HepG2 (cell line): ENCODE results near the gene AHRR. TPM values are rescaled to one million over a fixed set of nuclear protein-coding genes. Genes with fewer than 3 reads are reported as not detected.

ENCODE experiments used
- ATAC-seq: fragments of 200-7000 bp; cut with Tn5 transposase; 3 replicates; pipeline ENCODE4 v1.9.1; 2020; ENCODE audit warnings: mild to moderate bottlenecking, moderate library complexity
- BruUV-seq: library from RNA; stranded (reverse); fragments of 400-500 nt; replicated peaks from 2 replicates; lab custom pipeline; 2021; lab: Mats Ljungman, UMichigan
- CTCF ChIA-PET: fragments of 300-600 bp; formaldehyde crosslinking; extraction: SDS; loops from one replicate; lab custom pipeline; 2021; ENCODE audit warnings: low total read pairs, inconsistent platforms, low intra/inter-chr PET ratio; lab: Yijun Ruan, JAX
- POLR2A ChIA-PET: fragments of 350-600 bp; sonication (Branson Sonifier 250); formaldehyde crosslinking; loops from one replicate; lab custom pipeline; 2020; ENCODE audit warnings: antibody characterized with exemption, inconsistent platforms; lab: Yijun Ruan, JAX
- DNase-seq: peaks from one replicate; pipeline ENCODE4 v3.0.0-alpha.2; 2015; ENCODE audit warnings: low spot score
- FAIRE-seq: peaks from 3 replicates; lab custom pipeline; 2011; peaks lifted over from hg19 to GRCh38; lab: Jason Lieb, UNC
- H2AFZ ChIP-seq: one replicate; pipeline ENCODE4 v1.6.1; 2011; ENCODE audit warnings: low read length, inconsistent platforms
- H3K27ac ChIP-seq: fragments of 300-600 bp; 3 replicates; pipeline ENCODE4 v1.8.0; 2011; ENCODE audit warnings: mixed run types, mild to moderate bottlenecking, mixed read lengths, low read length, inconsistent platforms; ENCODE audit not compliant: insufficient read depth; ENCODE audit errors: extremely low read length
- H3K27me3 ChIP-seq, 2 experiments: fragments of 200-600 bp in 1 of 2; 2 replicates in 1 of 2; 3 replicates in 1 of 2; pipeline versions ENCODE4 v1.6.0 to v1.8.0; 2011; ENCODE audit warnings: low read length in 2 of 2, mild to moderate bottlenecking in 2 of 2, moderate library complexity in 2 of 2, inconsistent platforms in 1 of 2; ENCODE audit not compliant: insufficient read depth in 2 of 2, control insufficient read depth in 1 of 2
- H3K36me3 ChIP-seq, 2 experiments: fragments of 200-600 bp in 1 of 2; replicated peaks in 1 of 2; 2 replicates in 1 of 2; 3 replicates in 1 of 2; pipeline versions ENCODE4 v1.5.1 to v1.8.0; 2011; ENCODE audit warnings: low read length in 2 of 2, inconsistent platforms in 1 of 2; ENCODE audit not compliant: insufficient read depth in 2 of 2, control insufficient read depth in 1 of 2
- H3K4me1 ChIP-seq: 2 replicates; pipeline ENCODE4 v1.5.1; 2012; ENCODE audit warnings: low read length, inconsistent platforms; ENCODE audit not compliant: insufficient read depth
- H3K4me2 ChIP-seq: 2 replicates; pipeline ENCODE4 v1.6.0; 2011; ENCODE audit warnings: low read depth, low read length, inconsistent platforms
- H3K4me3 ChIP-seq, 3 experiments: fragments of 200-600 bp in 1 of 3; sonication (generic), shearing (Covaris generic) in 1 of 3; replicated peaks in 1 of 3; 2 replicates each; pipeline ENCODE4 v1.5.1; 2011 to 2016; ENCODE audit warnings: low read length in 3 of 3, inconsistent platforms in 2 of 3, low read depth in 2 of 3, mild to moderate bottlenecking in 2 of 3, control low read depth in 1 of 3, mixed read lengths in 1 of 3; ENCODE audit not compliant: insufficient read depth in 1 of 3
- H3K79me2 ChIP-seq: one replicate; pipeline ENCODE4 v1.6.1; 2011; ENCODE audit warnings: low read length, inconsistent platforms; ENCODE audit not compliant: insufficient read depth
- H3K9ac ChIP-seq: 2 replicates; pipeline ENCODE4 v1.6.0; 2011; ENCODE audit warnings: mild to moderate bottlenecking, low read depth, low read length, inconsistent platforms; ENCODE audit not compliant: insufficient read depth
- H3K9me3 ChIP-seq: 2 replicates; pipeline ENCODE4 v1.5.1; 2012; ENCODE audit warnings: mild to moderate bottlenecking, low read length
- H4K20me1 ChIP-seq: 2 replicates; pipeline ENCODE4 v1.6.0; 2011; ENCODE audit warnings: inconsistent platforms, mild to moderate bottlenecking, low read length, moderate library complexity; ENCODE audit not compliant: insufficient read depth
- AKNA ChIP-seq: sonication (generic); formaldehyde crosslinking; IDR thresholded peaks from 2 replicates; pipeline ENCODE4 v1.4.0; 2020; ENCODE audit warnings: missing genetic modification reagents, borderline replicate concordance
- KAT8 ChIP-seq: IDR thresholded peaks from 2 replicates; pipeline ENCODE4 v1.6.1; 2016; ENCODE audit warnings: missing genetic modification reagents, missing compliant biosample characterization
- MTA3 ChIP-seq: sonication (generic); formaldehyde crosslinking; IDR thresholded peaks from 2 replicates; pipeline ENCODE4 v1.4.0; 2020; ENCODE audit warnings: missing genetic modification reagents
- RORA ChIP-seq: sonication (generic); formaldehyde crosslinking; IDR thresholded peaks from 2 replicates; pipeline ENCODE4 v1.5.0; 2020; ENCODE audit warnings: mild to moderate bottlenecking, missing genetic modification reagents, moderate library complexity
- SALL2 ChIP-seq: sonication (generic); formaldehyde crosslinking; IDR thresholded peaks from 2 replicates; pipeline ENCODE4 v1.8.1; 2023; ENCODE audit warnings: mild to moderate bottlenecking, missing genetic modification reagents, inconsistent platforms
- SOX13 ChIP-seq, 3 experiments: fragments of 450-650 bp in 1 of 3; sonication (generic) in 1 of 3; formaldehyde crosslinking in 1 of 3; IDR thresholded peaks in 2 of 3; conservative IDR thresholded peaks in 1 of 3; 2 replicates each; pipeline versions ENCODE4 v1.5.0 to v1.6.1; 2016 to 2020; ENCODE audit warnings: antibody characterized with exemption in 1 of 3, mild to moderate bottlenecking in 1 of 3, missing compliant biosample characterization in 1 of 3, missing genetic modification reagents in 1 of 3, moderate library complexity in 1 of 3
- ZNF775 ChIP-seq: sonication (generic); formaldehyde crosslinking; IDR thresholded peaks from 2 replicates; pipeline ENCODE4 v1.4.0; 2020; ENCODE audit warnings: missing genetic modification reagents, mild to moderate bottlenecking, moderate library complexity, borderline replicate concordance
- WGBS: methylation state at CpG from one replicate; pipeline ENCODE4 v1.1.6; 2017; ENCODE audit warnings: low lambda C conversion rate; 5-methylcytosine and 5-hydroxymethylcytosine counted together
- in situ Hi-C: cut with HindIII; loops from 2 replicates; pipeline ENCODE4 v1.10.0; 2017; ENCODE audit warnings: low pct_unique_long_range_greater_than_20kb; ENCODE audit not compliant: extremely low pct_ligation_motif_present
- intact Hi-C: fragments of 100-400 bp; cut with micrococcal nuclease; formaldehyde crosslinking; loops from one replicate; pipeline ENCODE4 v1.10.0; 2022; ENCODE audit not compliant: unreplicated experiment
- polyA plus RNA-seq, 8 experiments: library from polyadenylated mRNA; depleted of rRNA in 3 of 8; stranded (reverse) in 7 of 8; unstranded in 1 of 8; fragments of >200 nt; fragmentation: Illumina TruSeq in 4 of 8; extraction: Trizol in 4 of 8; gene quantifications; 2 replicates each; pipeline versions ENCODE4 v1.2.1 to v1.2.3, GENCODE V29; 2011 to 2016; ENCODE audit warnings: low read depth in 4 of 8, missing spikeins in 1 of 8, mixed read lengths in 1 of 8; ENCODE audit not compliant: insufficient read depth in 1 of 8
- total RNA-seq, 5 experiments: library from RNA; depleted of rRNA; stranded (reverse); fragments of >200 nt; fragmentation: Illumina TruSeq; extraction: Trizol; gene quantifications; 2 replicates each; pipeline ENCODE4 v1.2.3, GENCODE V29; 2016; ENCODE audit warnings: low read depth in 1 of 5
- TF ChIP-seq, protein P1 (sequence below): sonication (generic); formaldehyde crosslinking; IDR thresholded peaks from 2 replicates; pipeline ENCODE4 v1.4.0; 2020; ENCODE audit warnings: missing genetic modification reagents, low read depth, mild to moderate bottlenecking, borderline replicate concordance
- TF ChIP-seq, protein P2 (sequence below): sonication (generic); formaldehyde crosslinking; IDR thresholded peaks from 2 replicates; pipeline ENCODE4 v1.8.1; 2023; ENCODE audit warnings: mild to moderate bottlenecking, missing genetic modification reagents

AHRR gene
- total and polyA plus RNA-seq, 2 of the 13 experiments (the other 11 are each of a cell fraction or from before 2014, with no cell fraction given), result 0.28 to 0.35 TPM

GRCh38 chr5:326109-326508, 4.6 kb downstream of the AHRR start:
- H3K27ac ChIP-seq, result no peak overlapping the region
- intact Hi-C loops, result no loop called here
- in situ Hi-C loops, result no loop called here
- no peak for TF ChIP-seq SALL2 (CRISPR knock-in tag)
- TF ChIP-seq AKNA, result no peak
- TF ChIP-seq KAT8, result no peak
- no peak for TF ChIP-seq MTA3
- no peak for TF ChIP-seq RORA (CRISPR knock-in tag)
- TF ChIP-seq, protein P1, sequence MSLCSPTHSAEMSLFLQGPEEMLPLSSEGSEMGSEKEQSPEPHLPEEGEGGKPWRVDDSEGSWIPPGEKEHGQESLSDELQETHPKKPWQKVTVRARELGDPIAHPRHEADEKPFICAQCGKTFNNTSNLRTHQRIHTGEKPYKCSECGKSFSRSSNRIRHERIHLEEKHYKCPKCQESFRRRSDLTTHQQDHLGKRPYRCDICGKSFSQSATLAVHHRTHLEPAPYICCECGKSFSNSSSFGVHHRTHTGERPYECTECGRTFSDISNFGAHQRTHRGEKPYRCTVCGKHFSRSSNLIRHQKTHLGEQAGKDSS, result no peak
- TF ChIP-seq, protein P2, sequence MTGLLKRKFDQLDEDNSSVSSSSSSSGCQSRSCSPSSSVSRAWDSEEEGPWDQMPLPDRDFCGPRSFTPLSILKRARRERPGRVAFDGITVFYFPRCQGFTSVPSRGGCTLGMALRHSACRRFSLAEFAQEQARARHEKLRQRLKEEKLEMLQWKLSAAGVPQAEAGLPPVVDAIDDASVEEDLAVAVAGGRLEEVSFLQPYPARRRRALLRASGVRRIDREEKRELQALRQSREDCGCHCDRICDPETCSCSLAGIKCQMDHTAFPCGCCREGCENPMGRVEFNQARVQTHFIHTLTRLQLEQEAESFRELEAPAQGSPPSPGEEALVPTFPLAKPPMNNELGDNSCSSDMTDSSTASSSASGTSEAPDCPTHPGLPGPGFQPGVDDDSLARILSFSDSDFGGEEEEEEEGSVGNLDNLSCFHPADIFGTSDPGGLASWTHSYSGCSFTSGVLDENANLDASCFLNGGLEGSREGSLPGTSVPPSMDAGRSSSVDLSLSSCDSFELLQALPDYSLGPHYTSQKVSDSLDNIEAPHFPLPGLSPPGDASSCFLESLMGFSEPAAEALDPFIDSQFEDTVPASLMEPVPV (CRISPR knock-in tag), result no peak
- TF ChIP-seq ZNF775 (CRISPR knock-in tag), result no peak
- TF ChIP-seq SOX13 (IDR thresholded peaks at IDR 0.05), result no peak
- TF ChIP-seq SOX13 (CRISPR knock-in tag; conservative IDR thresholded peaks at IDR 0.05 in 1 of 2, IDR thresholded peaks at IDR 0.05 in 1 of 2), result no peak
- 0 out of 2 replicates have a peak, but pooled peaks cover 10% of the 10 kb centered on the region for H3K4me1 ChIP-seq
- WGBS, result 69% methylated on average over 7 of the region's 7 CpGs
- H3K36me3 ChIP-seq, result no peaks in the 10 kb centered on the region
- no peak for ATAC-seq
- H3K9ac ChIP-seq, result no peak overlapping the region
- no TSS peak for BruUV-seq
- no peaks in the 10 kb centered on the region for H3K79me2 ChIP-seq
- H2AFZ ChIP-seq, result no peak overlapping the region
- FAIRE-seq, result no peak
- no peak for DNase-seq
- CTCF ChIA-PET, result no interaction called here
- H3K9me3 ChIP-seq, result no peaks in the 10 kb centered on the region
- peaks cover 3 to 23% of the 10 kb centered on the region in 2 experiments; a peak in 4 of 5 replicates for H3K27me3 ChIP-seq
- H3K4me3 ChIP-seq, result no peak overlapping the region
- POLR2A ChIA-PET, result no interaction called here
- H3K4me2 ChIP-seq, result no peak overlapping the region
- H4K20me1 ChIP-seq, result no peaks in the 10 kb centered on the region
